CD8-positive, alpha-beta memory T cell (primary cell): ENCODE results near the gene CHRND. TPM values are rescaled to one million over a fixed set of nuclear protein-coding genes. Genes with fewer than 3 reads are reported as not detected.

Experiments
- polyA plus RNA-seq: library from polyadenylated mRNA; unstranded; fragments of 300-500 nt; fragmentation: Illumina TruSeq; gene quantifications from one replicate; pipeline ENCODE4 v1.2.3, GENCODE V29; 2021
- total RNA-seq, 2 experiments: library from RNA; stranded (reverse); gene quantifications; one replicate each; pipeline ENCODE4 v1.2.3, GENCODE V29; 2021

CHRND gene
- total and polyA plus RNA-seq, 3 experiments from 2014 or later = not detected

Other genes starting within 250 kb of the CHRND start
- gene ALPP, start 147.4 kb upstream of the CHRND start, total RNA-seq = not detected
- not detected for gene ALPP, start 147.4 kb upstream of the CHRND start, polyA plus RNA-seq
- gene ALPG, start 119.3 kb upstream of the CHRND start, total RNA-seq = not detected
- gene ALPG, start 119.3 kb upstream of the CHRND start, polyA plus RNA-seq = not detected
- not detected for gene ALPI, start 70.0 kb upstream of the CHRND start, total RNA-seq
- not detected for gene ALPI, start 70.0 kb upstream of the CHRND start, polyA plus RNA-seq
- gene ECEL1, start 38.3 kb upstream of the CHRND start, total RNA-seq = not detected
- gene ECEL1, start 38.3 kb upstream of the CHRND start, polyA plus RNA-seq = not detected
- gene PRSS56, start 5.8 kb upstream of the CHRND start, total RNA-seq = not detected
- not detected for gene PRSS56, start 5.8 kb upstream of the CHRND start, polyA plus RNA-seq
- gene CHRNG, start 13.5 kb downstream of the CHRND start, total RNA-seq = not detected
- not detected for gene CHRNG, start 13.5 kb downstream of the CHRND start, polyA plus RNA-seq
- 1 to 10 TPM; 6.5 to 7.0 TPM for gene TIGD1, start 24.4 kb downstream of the CHRND start, total RNA-seq
- gene TIGD1, start 24.4 kb downstream of the CHRND start, polyA plus RNA-seq = 6.4 TPM
- gene EIF4E2, start 24.5 kb downstream of the CHRND start, total RNA-seq = 10 to 100 TPM; 68.8 to 76.5 TPM
- 73.2 TPM for gene EIF4E2, start 24.5 kb downstream of the CHRND start, polyA plus RNA-seq
- gene EFHD1, start 107.4 kb downstream of the CHRND start, total RNA-seq = under 1 TPM; 0.22 to 0.33 TPM
- gene EFHD1, start 107.4 kb downstream of the CHRND start, polyA plus RNA-seq = 1.6 TPM
- gene GIGYF2, start 171.2 kb downstream of the CHRND start, total RNA-seq = 10 to 100 TPM; 54.7 to 55.8 TPM
- 27.2 TPM for gene GIGYF2, start 171.2 kb downstream of the CHRND start, polyA plus RNA-seq